Omental fat pad (tissue), 4 donors: ENCODE measurements around the gene ANGPTL4. TPM values are rescaled to one million over a fixed set of nuclear protein-coding genes. Genes with fewer than 3 reads are reported as not detected.
"Not testable (repeated sequence)": the region's sequence is repeated elsewhere in the genome, so short reads cannot be mapped to it uniquely, and the experiment has no call there.

Source experiments
- ATAC-seq: fragments of 150-250 bp; one replicate; pipeline ENCODE4 v1.9.1; 2016; ENCODE audit warnings: mild to moderate bottlenecking, moderate library complexity; ENCODE audit not compliant: low FRiP score
- DNase-seq: peaks from one replicate; pipeline ENCODE4 v3.0.0-alpha.2; 2019; ENCODE audit warnings: low spot score
- total RNA-seq, 4 donors: library from RNA; depleted of rRNA; stranded (reverse); fragments of >200 nt; gene quantifications; one replicate each; pipeline ENCODE4 v1.1.0, GENCODE V29; 2016
- TF ChIP-seq, protein P1 (sequence below), 3 donors: fragments of 450-650 bp; IDR thresholded peaks; one replicate each; pipeline ENCODE4 v1.5.1; 2016 to 2017; ENCODE audit warnings: antibody characterized with exemption in 3 of 3, mild to moderate bottlenecking in 3 of 3, moderate library complexity in 2 of 3

ANGPTL4 gene
- total RNA-seq, 4 donors from 2014 or later: 62.6 to 405 (median 250) TPM

DNA sequence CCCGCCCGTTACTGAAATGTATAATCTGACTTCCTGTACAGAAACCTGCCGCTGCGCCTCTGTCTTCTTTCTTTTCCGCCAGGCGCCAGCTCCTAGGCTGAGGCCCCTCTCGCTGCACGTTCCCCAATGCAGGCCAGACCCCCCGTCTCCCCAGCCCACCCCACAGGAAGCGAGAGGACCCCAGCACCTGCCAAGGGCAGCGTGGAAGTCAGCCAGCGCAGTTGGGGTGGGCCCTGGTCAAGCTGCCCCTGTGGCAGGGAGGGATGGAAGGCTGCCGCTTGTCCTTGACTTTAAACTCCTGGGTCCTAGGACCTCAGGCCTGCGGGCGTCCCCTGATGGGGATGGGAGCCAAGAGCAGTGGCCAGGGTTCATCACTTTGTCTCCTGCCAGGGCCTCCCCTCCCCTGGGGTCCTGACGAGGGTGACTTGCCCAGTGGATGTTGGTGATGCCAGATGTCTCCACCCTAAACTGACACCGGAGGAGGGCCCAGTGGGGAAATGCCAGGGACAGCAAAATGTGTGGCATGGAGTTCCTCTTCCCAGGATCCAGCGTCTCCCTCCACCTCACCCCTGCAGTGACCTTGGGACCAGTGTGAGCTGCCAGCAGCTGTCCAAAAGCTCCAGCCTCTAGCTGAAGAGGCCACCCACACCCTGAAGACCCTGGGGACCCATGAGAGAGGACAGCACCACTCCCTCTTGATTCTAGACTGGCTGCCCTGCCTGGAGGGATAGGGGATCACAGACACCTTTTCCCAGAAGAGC, 40.6 kb downstream of the ANGPTL4 start:
- TF ChIP-seq, protein P1, sequence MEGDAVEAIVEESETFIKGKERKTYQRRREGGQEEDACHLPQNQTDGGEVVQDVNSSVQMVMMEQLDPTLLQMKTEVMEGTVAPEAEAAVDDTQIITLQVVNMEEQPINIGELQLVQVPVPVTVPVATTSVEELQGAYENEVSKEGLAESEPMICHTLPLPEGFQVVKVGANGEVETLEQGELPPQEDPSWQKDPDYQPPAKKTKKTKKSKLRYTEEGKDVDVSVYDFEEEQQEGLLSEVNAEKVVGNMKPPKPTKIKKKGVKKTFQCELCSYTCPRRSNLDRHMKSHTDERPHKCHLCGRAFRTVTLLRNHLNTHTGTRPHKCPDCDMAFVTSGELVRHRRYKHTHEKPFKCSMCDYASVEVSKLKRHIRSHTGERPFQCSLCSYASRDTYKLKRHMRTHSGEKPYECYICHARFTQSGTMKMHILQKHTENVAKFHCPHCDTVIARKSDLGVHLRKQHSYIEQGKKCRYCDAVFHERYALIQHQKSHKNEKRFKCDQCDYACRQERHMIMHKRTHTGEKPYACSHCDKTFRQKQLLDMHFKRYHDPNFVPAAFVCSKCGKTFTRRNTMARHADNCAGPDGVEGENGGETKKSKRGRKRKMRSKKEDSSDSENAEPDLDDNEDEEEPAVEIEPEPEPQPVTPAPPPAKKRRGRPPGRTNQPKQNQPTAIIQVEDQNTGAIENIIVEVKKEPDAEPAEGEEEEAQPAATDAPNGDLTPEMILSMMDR (IDR thresholded peaks at IDR 0.05): no peak
- DNase-seq (no peak), ATAC-seq (no peak)

DNA sequence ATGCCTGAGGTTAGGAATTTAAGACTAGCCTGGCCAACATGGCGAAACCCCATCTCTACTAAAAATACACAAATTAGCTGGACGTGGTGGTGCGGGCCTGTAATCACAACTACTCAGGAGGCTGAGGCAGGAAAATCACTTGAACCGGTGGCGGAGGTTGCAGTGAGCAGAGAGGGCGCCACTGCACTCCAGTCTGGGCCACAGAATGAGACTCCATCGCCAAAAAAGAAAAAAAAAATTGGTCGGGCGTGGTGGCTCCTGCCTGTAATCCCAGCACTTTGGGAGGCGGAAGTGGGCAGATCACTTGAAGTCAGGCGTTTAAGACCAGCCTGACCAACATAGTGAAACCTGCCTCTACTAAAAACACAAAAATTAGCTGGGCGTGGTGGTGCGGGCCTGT, 46.8 kb downstream of the ANGPTL4 start:
- not testable (repeated sequence) for ATAC-seq, DNase-seq

DNA sequence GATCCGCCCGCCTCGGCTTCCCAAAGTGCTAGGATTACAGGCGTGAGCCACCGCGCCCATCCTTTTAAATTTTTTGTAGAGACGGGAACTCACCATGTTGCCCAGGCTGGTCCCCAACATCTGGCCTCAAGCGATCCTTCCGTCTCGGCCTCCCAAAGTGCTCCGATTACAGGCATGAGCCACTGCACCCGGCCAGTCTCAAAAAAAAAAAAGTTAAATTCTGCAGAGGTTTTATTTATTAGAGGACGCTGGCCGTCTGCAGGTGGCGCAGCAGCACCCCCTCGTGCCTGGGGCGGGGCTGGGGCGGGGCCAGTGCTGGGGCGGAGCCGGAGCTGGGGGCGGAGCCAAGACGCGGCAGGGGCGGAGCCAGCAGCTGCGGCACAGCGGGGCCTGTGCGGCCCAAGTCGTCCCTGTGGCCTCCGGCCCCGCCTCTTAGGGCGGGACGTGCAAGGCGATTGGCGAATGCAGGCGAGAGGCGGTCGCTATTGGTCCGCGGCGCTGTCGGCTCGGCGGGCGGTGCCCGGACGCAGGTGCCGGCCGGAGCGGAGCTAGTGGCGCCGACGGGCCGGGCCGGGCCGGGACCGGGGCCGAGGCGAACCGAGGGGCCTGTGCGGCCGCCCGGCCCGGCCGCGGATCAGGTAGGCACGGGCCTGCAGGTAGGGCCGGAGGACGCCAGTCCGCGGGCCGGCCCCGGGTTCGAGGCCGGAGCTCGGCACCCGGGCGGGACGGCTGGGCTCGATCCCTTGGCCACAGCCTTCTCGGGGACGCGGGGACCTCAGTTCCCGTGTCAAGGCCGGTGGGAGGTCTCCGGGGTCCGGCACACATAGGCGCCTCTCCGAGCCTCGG, 49.1 kb downstream of the ANGPTL4 start, which contains the start of gene MARCHF2:
Gene MARCHF2, plus strand, starts transcription at position 523 of the 846 bp plus-strand sequence. CDS start 8,536 bp downstream, outside the sequence.
- DNase-seq (peak; percentile 83), ATAC-seq (peak; percentile 100)
- TF ChIP-seq, protein P1 (IDR thresholded peaks at IDR 0.05): no peak

DNA sequence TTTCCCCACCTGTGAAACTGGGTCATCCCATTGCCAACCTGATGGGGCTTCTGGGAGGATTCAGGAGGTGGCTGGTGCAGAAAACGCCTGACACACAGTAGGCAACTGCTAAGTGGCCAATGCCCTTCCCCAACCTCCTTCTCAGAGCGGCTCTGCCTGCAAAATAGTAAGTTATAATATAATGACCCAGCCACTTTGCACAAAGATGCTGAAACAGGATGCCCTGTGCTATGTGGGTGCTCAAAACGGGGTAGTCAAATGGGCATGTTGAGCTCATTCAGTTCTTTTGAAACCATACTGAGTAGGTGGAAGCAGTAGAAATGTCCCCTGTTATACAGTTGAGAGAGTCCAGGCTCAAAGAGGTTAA, 49.7 kb downstream of the ANGPTL4 start:
- DNase-seq (no peak), ATAC-seq (no peak)
- TF ChIP-seq, protein P1 (IDR thresholded peaks at IDR 0.05): no peak

DNA sequence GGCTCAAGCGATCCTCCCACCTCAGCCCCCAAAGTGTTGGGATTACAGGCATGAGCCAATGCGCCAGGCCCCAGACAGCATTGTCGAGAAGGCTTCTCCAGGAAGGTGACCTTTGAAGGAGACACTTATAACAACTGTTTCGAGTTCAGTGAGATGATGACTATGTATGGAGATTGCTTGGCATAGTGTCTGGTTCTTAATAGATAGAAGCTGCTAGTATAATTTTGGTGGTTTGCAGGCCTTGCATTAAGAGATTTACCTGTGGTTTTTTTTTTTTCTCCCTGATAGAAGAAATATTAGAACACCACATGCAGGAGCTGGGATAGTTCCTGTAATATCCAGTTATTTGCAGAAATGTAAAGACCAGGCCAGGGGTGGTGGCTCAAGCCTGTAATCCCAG, 52.8 kb downstream of the ANGPTL4 start:
- ATAC-seq (no peak), DNase-seq (no peak)
- TF ChIP-seq, protein P1 (IDR thresholded peaks at IDR 0.05): no peak

DNA sequence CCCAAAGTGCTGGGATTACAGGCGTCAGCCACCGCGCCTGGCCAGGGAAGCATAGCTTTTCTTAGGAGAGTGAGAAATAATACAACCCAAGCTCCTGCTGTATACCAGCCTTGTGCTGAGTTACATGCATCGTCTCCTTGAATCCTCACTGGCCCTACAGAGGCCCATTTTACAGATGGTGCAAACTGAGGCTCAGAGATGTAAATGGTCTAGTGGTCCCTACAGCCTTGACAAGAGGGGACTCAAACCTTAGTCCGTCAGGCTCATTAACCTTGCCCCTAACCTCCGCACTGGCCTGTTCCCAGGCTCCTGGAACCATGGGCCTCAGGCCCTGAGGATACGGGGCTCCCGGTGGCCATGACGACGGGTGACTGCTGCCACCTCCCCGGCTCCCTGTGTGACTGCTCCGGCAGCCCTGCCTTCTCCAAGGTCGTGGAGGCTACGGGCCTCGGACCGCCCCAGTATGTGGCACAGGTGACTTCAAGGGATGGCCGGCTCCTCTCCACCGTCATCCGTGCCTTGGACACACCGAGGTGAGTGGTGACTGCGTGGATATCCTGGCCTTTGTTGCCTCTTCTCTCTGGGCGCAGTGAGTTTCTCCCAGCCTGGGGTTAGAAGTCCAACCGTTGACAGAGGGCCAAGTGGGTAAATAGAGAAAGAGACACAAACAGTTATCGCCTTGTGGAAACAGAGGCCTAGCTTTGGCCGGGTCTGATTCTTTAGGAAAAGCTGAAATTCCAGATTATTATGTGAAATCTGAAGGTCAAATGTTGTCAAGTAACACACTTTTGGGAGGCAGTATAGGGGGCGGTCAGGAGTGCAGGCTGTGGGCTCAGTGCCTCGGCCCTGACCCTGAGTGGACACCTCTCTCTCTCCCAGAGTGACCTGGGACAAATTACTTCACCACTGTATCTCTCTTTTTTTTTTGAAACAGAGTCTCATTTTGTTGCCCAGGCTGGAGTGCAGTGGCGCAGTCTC, 57.8 kb downstream of the ANGPTL4 start:
- no peak for DNase-seq
- no peak for ATAC-seq
- TF ChIP-seq, protein P1 (IDR thresholded peaks at IDR 0.05): no peak
